ENCODE measurements around the gene ITGAV. TPM values are rescaled to one million over a fixed set of nuclear protein-coding genes. Genes with fewer than 3 reads are reported as not detected.

Gene ITGAV
- total RNA-seq, 4 donors from 2014 or later, result 100 to 127 (median 117) TPM

DNA sequence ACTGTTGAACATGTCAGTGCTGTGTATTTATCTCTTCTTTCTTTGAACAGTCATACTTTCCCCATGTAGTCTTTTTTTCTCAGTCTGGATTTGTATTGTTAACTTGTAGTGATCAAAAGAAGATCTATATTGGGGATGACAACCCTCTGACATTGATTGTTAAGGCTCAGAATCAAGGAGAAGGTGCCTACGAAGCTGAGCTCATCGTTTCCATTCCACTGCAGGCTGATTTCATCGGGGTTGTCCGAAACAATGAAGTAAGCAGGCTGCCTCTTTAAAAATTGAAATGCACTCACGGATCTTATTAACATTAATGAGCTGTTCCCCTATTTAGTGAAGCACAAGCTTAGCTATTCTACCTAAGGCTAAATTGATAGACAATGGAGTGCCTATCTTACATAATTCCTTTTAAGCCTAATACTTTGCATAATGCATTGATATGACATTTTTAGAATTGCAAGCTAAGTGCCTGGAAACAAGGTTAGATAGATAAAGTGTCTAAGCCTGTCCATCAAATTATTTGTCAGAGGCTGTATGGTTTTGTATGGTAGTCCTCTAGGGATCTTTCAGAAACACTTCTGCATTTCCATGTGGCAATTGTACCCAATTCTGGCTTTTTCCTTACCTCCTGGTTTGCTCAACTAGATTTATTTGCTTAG lies 74.7 kb downstream of the ITGAV start:
- no peak overlapping the region for H3K27ac ChIP-seq
- ATAC-seq, result no peak
- no peaks in the 10 kb centered on the region for H3K27me3 ChIP-seq
- TF ChIP-seq, protein P1, sequence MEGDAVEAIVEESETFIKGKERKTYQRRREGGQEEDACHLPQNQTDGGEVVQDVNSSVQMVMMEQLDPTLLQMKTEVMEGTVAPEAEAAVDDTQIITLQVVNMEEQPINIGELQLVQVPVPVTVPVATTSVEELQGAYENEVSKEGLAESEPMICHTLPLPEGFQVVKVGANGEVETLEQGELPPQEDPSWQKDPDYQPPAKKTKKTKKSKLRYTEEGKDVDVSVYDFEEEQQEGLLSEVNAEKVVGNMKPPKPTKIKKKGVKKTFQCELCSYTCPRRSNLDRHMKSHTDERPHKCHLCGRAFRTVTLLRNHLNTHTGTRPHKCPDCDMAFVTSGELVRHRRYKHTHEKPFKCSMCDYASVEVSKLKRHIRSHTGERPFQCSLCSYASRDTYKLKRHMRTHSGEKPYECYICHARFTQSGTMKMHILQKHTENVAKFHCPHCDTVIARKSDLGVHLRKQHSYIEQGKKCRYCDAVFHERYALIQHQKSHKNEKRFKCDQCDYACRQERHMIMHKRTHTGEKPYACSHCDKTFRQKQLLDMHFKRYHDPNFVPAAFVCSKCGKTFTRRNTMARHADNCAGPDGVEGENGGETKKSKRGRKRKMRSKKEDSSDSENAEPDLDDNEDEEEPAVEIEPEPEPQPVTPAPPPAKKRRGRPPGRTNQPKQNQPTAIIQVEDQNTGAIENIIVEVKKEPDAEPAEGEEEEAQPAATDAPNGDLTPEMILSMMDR (IDR thresholded peaks at IDR 0.05), result no peak
- TF ChIP-seq EP300 (IDR thresholded peaks at IDR 0.05), result no peak
- TF ChIP-seq POLR2A (IDR thresholded peaks at IDR 0.05), result no peak
- no peak for TF ChIP-seq POLR2AphosphoS5 (IDR thresholded peaks at IDR 0.05)
- WGBS, 2 donors (ENCODE audit: low coverage in 1 of 2), result 89 to 94% methylated on average over 4 to 5 of the region's 5 CpGs
- H3K9me3 ChIP-seq, result no peaks in the 10 kb centered on the region
- H3K4me3 ChIP-seq, result no peak overlapping the region
- H3K4me1 ChIP-seq, result no peaks in the 10 kb centered on the region
- H3K36me3 ChIP-seq, result peaks cover 0 to 81% of the 10 kb centered on the region in 2 donors

DNA sequence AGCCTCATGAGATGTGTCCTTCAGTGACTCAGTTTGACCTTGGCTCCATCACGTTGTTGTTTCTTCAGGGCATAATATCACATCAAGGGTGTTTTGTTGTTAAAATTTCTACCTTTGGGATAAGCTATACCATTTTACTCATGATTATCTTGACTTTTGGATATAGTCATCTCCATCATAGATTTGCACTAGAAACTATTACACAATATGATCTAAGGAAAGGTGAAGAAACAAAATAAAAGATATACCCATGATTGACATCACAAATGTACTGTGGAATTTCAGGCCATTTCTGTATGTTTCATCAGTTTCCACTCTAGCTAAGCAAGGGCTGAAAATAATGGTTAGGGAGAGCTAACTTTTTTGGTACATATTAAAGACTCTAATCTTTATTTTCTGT lies 79.3 kb downstream of the ITGAV start:
- Histone ChIP-seq H3K36me3 (peaks cover 13 to 100% of the 10 kb centered on the region in 2 donors), H3K4me1 (no peaks in the 10 kb centered on the region)

DNA sequence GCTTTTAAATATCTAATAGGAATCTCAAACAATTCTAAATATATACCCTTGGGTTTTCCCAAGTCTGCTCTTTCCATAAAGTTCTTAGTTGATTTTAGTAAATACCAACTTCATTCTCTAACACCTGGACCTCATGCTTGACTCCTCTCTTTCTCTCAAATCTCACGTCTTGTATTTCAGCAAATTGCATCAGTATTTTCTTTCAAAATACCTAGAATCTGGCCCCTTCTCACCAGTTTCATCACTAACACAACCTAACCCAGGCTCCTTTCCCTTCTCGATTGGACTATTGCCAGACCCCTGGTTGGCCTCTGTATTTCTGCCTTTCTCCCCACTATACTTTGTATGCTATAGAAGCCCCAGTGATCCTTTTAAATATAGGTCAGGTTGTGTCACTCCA lies 81.0 kb downstream of the ITGAV start:
- Histone ChIP-seq H3K4me1 (no peaks in the 10 kb centered on the region), H3K9me3 (peaks cover 0 to 21% (median 0%) of the 10 kb centered on the region in 3 donors), H3K36me3 (peaks cover 13 to 100% of the 10 kb centered on the region in 2 donors), H3K27ac (no peak overlapping the region), H3K4me3 (no peak overlapping the region), H3K27me3 (no peaks in the 10 kb centered on the region)
- ATAC-seq, result no peak
- TF ChIP-seq POLR2A (IDR thresholded peaks at IDR 0.05) (no peak), POLR2AphosphoS5 (IDR thresholded peaks at IDR 0.05) (no peak), EP300 (IDR thresholded peaks at IDR 0.05) (no peak)
- TF ChIP-seq, protein P1 (IDR thresholded peaks at IDR 0.05), result no peak
- WGBS, 2 donors (ENCODE audit: low coverage in 1 of 2), result 75 to 85% methylated on average over 1 to 2 of the region's 2 CpGs

More for the DNA sequence above, 79.3 kb downstream of the ITGAV start:
- 71 to 100% methylated on average over 1 of the region's 1 CpG for WGBS, 2 donors (ENCODE audit: low coverage in 1 of 2)
- Histone ChIP-seq H3K4me3 (no peak overlapping the region), H3K27me3 (no peaks in the 10 kb centered on the region), H3K27ac (no peak overlapping the region), H3K9me3 (peaks cover 0 to 21% (median 0%) of the 10 kb centered on the region in 3 donors)
- no peak for ATAC-seq
- TF ChIP-seq POLR2AphosphoS5 (IDR thresholded peaks at IDR 0.05) (no peak), EP300 (IDR thresholded peaks at IDR 0.05) (no peak), POLR2A (IDR thresholded peaks at IDR 0.05) (no peak)
- TF ChIP-seq, protein P1 (IDR thresholded peaks at IDR 0.05), result no peak

DNA sequence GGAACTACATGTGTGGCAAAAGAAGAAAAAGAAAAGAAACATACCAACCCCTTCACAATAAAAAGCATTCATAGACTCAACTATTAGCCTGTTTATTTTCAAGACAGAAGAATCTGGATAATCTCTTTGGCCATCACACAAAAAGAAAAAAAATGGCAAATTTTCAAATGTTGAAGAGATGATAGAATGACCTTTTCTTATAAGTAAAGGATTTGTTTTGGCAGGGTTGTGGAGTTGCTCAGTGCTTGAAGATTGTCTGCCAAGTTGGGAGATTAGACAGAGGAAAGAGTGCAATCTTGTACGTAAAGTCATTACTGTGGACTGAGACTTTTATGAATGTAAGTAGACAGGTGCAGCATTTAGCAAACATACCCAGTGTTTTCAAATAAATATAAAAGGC lies 85.5 kb downstream of the ITGAV start:
- Histone ChIP-seq H3K4me1 (no peaks in the 10 kb centered on the region), H3K9me3 (peaks cover 0 to 21% (median 0%) of the 10 kb centered on the region in 3 donors), H3K27me3 (no peaks in the 10 kb centered on the region), H3K36me3 (peaks cover 10 to 87% of the 10 kb centered on the region in 2 donors), H3K4me3 (no peak overlapping the region), H3K27ac (no peak overlapping the region)
- 33 to 50% methylated on average over 1 of the region's 1 CpG for WGBS, 2 donors (ENCODE audit: low coverage in 1 of 2)
- TF ChIP-seq EP300 (IDR thresholded peaks at IDR 0.05), result no peak
- ATAC-seq, result no peak

DNA sequence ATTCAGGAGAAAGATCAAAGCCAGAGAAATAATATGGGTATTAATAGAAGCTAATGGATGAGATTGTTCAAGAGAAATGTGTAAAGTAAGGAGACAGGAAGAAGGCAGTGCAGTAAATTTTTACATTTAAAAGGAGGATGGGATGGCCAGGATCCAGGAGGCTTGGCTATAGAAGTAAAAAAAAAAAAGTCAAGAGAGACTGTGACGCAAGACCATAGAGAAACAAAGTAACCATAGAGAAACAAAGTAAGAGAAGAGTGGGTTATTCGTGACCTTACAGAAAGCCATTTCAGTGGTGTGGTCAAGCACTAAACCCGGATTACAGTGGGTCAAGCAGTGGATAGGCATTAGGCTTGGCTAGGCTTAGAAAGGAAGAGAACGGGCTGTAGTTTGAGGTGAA lies 93.5 kb downstream of the ITGAV start:
- Histone ChIP-seq H3K4me3 (no peak overlapping the region), H3K4me1 (no peaks in the 10 kb centered on the region), H3K27ac (no peak overlapping the region), H3K27me3 (no peaks in the 10 kb centered on the region), H3K9me3 (peaks cover 0 to 10% (median 0%) of the 10 kb centered on the region in 3 donors), H3K36me3 (peaks cover 0 to 22% of the 10 kb centered on the region in 2 donors)
- ATAC-seq, result no peak
- WGBS, 2 donors (ENCODE audit: low coverage in 1 of 2), result 62 to 81% methylated on average over 4 of the region's 4 CpGs
- TF ChIP-seq POLR2AphosphoS5 (IDR thresholded peaks at IDR 0.05) (no peak), EP300 (IDR thresholded peaks at IDR 0.05) (no peak), POLR2A (IDR thresholded peaks at IDR 0.05) (no peak)
- TF ChIP-seq, protein P1 (IDR thresholded peaks at IDR 0.05), result no peak

All from gastroesophageal sphincter (tissue), 4 donors.